Measurements from ENCODE around the gene ZNF273.

Gene ZNF273

DNA sequence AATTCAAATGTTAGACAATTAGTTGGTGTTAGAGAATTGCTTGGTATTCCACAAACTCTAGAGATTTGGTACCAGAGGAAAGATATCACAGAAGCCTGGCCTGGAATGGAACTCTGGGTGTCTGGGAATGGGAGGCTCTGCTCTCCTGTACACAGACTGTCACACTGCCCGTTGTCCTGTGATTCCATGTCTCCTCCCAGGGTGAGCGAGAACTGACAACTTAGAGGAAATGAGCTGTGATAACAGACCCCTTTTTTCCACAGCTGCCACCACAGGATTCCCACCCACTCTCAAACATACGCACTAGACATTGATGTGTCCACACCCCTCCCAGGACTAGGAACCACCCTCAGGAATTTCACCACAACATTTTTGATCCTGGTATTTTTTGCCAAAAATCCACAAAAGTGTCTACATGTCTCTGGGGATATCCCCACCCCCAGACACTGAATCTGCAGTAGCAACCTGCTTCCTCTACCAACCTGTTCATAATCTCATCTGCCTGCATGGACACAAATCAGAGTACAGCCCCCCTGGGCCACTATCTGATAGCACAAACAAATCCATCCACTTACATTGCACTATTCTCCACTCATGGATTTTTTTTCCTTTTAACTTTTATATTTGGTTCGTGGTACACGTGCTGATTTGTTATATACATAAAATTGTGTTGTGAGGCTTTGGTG lies 4.7 kb downstream of the ZNF273 start:
- no peak for TF ChIP-seq BACH2 (CRISPR knock-in tag; IDR thresholded peaks at IDR 0.05; ENCODE audit: borderline replicate concordance)
- TF ChIP-seq, protein P1, sequence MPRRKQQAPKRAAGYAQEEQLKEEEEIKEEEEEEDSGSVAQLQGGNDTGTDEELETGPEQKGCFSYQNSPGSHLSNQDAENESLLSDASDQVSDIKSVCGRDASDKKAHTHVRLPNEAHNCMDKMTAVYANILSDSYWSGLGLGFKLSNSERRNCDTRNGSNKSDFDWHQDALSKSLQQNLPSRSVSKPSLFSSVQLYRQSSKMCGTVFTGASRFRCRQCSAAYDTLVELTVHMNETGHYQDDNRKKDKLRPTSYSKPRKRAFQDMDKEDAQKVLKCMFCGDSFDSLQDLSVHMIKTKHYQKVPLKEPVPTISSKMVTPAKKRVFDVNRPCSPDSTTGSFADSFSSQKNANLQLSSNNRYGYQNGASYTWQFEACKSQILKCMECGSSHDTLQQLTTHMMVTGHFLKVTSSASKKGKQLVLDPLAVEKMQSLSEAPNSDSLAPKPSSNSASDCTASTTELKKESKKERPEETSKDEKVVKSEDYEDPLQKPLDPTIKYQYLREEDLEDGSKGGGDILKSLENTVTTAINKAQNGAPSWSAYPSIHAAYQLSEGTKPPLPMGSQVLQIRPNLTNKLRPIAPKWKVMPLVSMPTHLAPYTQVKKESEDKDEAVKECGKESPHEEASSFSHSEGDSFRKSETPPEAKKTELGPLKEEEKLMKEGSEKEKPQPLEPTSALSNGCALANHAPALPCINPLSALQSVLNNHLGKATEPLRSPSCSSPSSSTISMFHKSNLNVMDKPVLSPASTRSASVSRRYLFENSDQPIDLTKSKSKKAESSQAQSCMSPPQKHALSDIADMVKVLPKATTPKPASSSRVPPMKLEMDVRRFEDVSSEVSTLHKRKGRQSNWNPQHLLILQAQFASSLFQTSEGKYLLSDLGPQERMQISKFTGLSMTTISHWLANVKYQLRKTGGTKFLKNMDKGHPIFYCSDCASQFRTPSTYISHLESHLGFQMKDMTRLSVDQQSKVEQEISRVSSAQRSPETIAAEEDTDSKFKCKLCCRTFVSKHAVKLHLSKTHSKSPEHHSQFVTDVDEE (CRISPR knock-in tag; IDR thresholded peaks at IDR 0.05) = no peak
- no peak for TF ChIP-seq ZC3H10 (CRISPR knock-in tag; IDR thresholded peaks at IDR 0.05)
- TF ChIP-seq ISL1 (CRISPR knock-in tag; IDR thresholded peaks at IDR 0.05) = no peak
- ATAC-seq = no peak

DNA sequence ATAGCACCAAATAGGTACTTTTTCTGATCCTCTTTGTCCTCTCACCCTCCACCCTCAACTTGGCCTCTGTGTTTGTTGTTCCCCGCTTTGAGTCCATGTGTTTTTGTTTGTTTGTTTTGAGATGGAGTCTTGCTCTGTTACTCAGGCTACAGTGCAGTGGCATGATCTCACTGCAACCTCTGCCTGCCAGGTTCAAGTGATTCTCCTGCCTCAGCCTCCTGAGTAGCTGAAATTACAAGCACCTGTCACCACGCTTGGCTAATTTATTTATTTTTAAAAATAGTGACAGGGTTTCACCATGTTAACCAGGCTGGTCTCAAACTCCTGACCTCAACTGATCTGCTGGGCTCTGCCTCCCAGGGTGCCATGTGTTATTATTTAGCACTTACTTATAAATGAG lies 5.3 kb downstream of the ZNF273 start:
- no peak for ATAC-seq
- TF ChIP-seq, protein P2, sequence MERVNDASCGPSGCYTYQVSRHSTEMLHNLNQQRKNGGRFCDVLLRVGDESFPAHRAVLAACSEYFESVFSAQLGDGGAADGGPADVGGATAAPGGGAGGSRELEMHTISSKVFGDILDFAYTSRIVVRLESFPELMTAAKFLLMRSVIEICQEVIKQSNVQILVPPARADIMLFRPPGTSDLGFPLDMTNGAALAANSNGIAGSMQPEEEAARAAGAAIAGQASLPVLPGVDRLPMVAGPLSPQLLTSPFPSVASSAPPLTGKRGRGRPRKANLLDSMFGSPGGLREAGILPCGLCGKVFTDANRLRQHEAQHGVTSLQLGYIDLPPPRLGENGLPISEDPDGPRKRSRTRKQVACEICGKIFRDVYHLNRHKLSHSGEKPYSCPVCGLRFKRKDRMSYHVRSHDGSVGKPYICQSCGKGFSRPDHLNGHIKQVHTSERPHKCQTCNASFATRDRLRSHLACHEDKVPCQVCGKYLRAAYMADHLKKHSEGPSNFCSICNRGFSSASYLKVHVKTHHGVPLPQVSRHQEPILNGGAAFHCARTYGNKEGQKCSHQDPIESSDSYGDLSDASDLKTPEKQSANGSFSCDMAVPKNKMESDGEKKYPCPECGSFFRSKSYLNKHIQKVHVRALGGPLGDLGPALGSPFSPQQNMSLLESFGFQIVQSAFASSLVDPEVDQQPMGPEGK (CRISPR knock-in tag; IDR thresholded peaks at IDR 0.05; ENCODE audit: borderline replicate concordance) = no peak
- TF ChIP-seq, protein P1 (CRISPR knock-in tag; IDR thresholded peaks at IDR 0.05) = no peak
- TF ChIP-seq SNAI2 (CRISPR knock-in tag; IDR thresholded peaks at IDR 0.05) = no peak
- TF ChIP-seq OSR1 (CRISPR knock-in tag; IDR thresholded peaks at IDR 0.05) = no peak
- TF ChIP-seq CSRNP3 (CRISPR knock-in tag; IDR thresholded peaks at IDR 0.05) = no peak
- no peak for TF ChIP-seq TCF4 (CRISPR knock-in tag; IDR thresholded peaks at IDR 0.05; ENCODE audit: borderline replicate concordance)

- no peak for ATAC-seq
- no peak for TF ChIP-seq GLIS3 (CRISPR knock-in tag; IDR thresholded peaks at IDR 0.05)
- TF ChIP-seq ESRRG (CRISPR knock-in tag; IDR thresholded peaks at IDR 0.05) = no peak
- no peak for TF ChIP-seq ZNF8 (CRISPR knock-in tag; IDR thresholded peaks at IDR 0.05)
- TF ChIP-seq RARB (CRISPR knock-in tag; IDR thresholded peaks at IDR 0.05) = no peak
- no peak for TF ChIP-seq ZNF70 (CRISPR knock-in tag; IDR thresholded peaks at IDR 0.05)
- TF ChIP-seq CSRNP3 (CRISPR knock-in tag; IDR thresholded peaks at IDR 0.05) = no peak
- TF ChIP-seq, protein P3, sequence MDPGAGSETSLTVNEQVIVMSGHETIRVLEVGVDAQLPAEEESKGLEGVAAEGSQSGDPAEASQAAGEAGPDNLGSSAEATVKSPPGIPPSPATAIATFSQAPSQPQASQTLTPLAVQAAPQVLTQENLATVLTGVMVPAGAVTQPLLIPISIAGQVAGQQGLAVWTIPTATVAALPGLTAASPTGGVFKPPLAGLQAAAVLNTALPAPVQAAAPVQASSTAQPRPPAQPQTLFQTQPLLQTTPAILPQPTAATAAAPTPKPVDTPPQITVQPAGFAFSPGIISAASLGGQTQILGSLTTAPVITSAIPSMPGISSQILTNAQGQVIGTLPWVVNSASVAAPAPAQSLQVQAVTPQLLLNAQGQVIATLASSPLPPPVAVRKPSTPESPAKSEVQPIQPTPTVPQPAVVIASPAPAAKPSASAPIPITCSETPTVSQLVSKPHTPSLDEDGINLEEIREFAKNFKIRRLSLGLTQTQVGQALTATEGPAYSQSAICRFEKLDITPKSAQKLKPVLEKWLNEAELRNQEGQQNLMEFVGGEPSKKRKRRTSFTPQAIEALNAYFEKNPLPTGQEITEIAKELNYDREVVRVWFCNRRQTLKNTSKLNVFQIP (CRISPR knock-in tag; IDR thresholded peaks at IDR 0.05; ENCODE audit: borderline replicate concordance, low read depth) = no peak
- TF ChIP-seq, protein P2 (CRISPR knock-in tag; IDR thresholded peaks at IDR 0.05; ENCODE audit: borderline replicate concordance) = no peak
- TF ChIP-seq, protein P1 (CRISPR knock-in tag; IDR thresholded peaks at IDR 0.05) = no peak
- no peak for TF ChIP-seq SNAI2 (CRISPR knock-in tag; IDR thresholded peaks at IDR 0.05)
- no peak for TF ChIP-seq CSDC2 (CRISPR knock-in tag; IDR thresholded peaks at IDR 0.05)
- TF ChIP-seq ARNTL (CRISPR knock-in tag; IDR thresholded peaks at IDR 0.05; ENCODE audit: borderline replicate concordance, low read depth) = no peak
- no peak for TF ChIP-seq ZFP3 (CRISPR knock-in tag; IDR thresholded peaks at IDR 0.05)
- no peak for TF ChIP-seq BACH2 (CRISPR knock-in tag; IDR thresholded peaks at IDR 0.05; ENCODE audit: borderline replicate concordance)
- TF ChIP-seq ZFP30 (CRISPR knock-in tag; IDR thresholded peaks at IDR 0.05) = no peak
- no peak for TF ChIP-seq ZC3H10 (CRISPR knock-in tag; IDR thresholded peaks at IDR 0.05)
These were observed 11.5 kb downstream of the ZNF273 start for GRCh38 chr7:64914557-64914956.

All from SK-N-SH treated with all-trans-retinoic acid at 6 μM for 48 hours (cell line).